GM19043 (cell line): ENCODE measurements around the gene PTPRA.
"Not testable (repeated sequence)": the region's sequence is repeated elsewhere in the genome, so short reads cannot be mapped to it uniquely, and the experiment has no call there.

ENCODE experiments used
- ATAC-seq: cut with Tn5 transposase; IDR thresholded peaks from one replicate; pipeline ENCODE4 v1.9.1; 2021; ENCODE audit warnings: low read depth; ENCODE audit not compliant: unreplicated experiment

PTPRA gene

GRCh38 chr20:3031524-3032147 lies 158.4 kb downstream of the PTPRA start:
- no peak for ATAC-seq

- ATAC-seq, result no peak
Measured at GRCh38 chr20:3032624-3033023, 159.3 kb downstream of the PTPRA start.

- ATAC-seq, result no peak
Measured at GRCh38 chr20:3037654-3038053, 164.4 kb downstream of the PTPRA start.

- ATAC-seq, result no peak
Measured at GRCh38 chr20:3038454-3038853, 165.2 kb downstream of the PTPRA start.

GRCh38 chr20:3039426-3039825 lies 166.1 kb downstream of the PTPRA start:
- ATAC-seq, result no peak

DNA sequence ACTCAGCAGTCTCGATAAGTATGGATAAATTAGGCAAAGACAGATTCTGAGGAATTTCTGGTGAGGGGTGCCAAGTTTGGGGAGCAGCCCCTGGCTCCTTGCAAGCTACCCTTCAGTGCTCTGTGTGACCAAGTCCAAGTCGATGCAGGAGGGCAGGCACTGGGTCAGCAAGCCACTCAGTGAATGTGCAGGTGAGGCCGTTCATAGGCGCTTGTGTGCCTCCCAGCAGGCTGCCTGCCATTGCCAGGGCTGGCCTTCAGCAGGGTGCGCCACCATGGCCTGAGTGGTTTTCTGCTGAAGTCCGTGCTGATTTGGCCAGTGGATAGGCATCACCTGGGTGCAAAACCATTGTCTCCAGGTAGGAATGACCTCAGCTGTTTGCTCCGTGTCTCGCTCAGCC lies 166.8 kb downstream of the PTPRA start:
- ATAC-seq, result no peak

DNA sequence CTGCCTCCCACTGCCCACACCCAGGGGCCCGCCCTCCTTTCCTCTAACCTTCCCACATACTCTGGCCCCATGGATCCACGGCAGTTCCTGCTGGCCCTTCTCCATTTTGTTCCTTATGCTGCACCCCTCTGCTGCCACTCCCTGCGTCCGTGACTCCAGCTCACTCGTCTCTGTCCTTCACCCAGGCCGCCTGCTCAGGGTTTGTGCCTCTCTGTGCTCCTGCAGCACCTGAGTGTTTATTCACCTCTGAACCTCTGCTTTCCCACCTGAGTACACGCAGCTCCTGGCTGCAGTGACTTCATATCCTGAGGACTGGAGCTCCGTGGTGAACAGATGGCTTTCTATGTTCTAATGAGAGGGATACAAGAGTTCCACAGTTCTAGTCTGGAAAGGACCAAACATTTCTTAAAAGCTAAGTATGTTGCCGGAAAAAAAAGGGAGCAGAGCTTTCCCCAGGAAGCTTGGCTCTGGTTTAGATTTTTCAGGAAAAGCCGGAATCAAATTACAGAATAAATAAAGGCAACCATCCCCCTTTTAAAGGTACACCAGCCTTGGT lies 168.7 kb downstream of the PTPRA start:
- no peak for ATAC-seq

DNA sequence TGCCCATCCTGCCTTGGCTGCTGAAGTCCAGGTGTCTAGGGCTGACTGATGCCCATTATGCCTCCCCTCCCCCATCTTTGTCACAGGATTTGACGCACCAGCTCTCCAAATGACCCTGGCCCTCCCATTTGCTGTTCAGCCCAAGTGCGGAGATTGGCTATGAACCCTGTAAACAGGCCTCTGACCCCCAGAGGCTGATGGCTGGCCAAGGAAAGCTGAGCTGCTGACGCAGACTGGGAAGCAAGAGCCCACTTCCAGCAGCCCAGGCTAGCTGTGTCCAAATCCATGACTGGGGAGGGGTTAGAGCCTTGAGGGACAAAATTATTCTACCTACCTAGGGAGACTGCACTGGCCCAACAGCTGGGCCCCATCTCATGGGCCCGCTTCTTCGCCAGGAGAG lies 169.3 kb downstream of the PTPRA start:
- ATAC-seq, result no peak

- no peak for ATAC-seq
Measured at GRCh38 chr20:3043322-3043721, 170.0 kb downstream of the PTPRA start, which contains the start of gene GNRH2. TSS of gene GNRH2 (plus strand) at chr20:3043622. CDS start at chr20:3044415, 793 bp downstream.

DNA sequence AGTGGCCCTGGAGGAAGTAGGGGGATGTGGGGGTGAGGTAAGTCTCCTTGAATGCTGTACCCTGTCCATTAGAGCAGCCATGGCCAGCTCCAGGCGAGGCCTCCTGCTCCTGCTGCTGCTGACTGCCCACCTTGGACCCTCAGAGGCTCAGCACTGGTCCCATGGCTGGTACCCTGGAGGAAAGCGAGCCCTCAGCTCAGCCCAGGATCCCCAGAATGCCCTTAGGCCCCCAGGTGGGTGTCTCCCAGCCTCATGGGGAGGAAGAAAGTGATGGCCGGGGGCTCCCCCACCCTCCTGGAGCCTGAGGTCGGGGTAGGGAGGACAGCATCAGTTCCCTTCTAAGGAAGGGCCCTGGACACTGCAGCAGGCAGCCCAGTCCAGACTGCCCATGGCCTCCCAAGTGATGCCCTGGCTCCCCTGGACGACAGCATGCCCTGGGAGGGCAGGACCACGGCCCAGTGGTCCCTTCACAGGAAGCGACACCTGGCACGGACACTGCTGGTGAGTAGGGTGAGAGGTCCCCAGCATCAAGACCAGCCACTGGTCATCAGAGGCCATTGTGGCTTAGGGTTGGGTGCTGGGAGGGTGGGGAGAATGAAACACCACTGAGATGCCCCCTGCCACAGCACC lies 171.2 kb downstream of the PTPRA start:
- no peak for ATAC-seq

- peak; percentile 45 for ATAC-seq
Measured at GRCh38 chr20:3045042-3045815, 171.9 kb downstream of the PTPRA start.

DNA sequence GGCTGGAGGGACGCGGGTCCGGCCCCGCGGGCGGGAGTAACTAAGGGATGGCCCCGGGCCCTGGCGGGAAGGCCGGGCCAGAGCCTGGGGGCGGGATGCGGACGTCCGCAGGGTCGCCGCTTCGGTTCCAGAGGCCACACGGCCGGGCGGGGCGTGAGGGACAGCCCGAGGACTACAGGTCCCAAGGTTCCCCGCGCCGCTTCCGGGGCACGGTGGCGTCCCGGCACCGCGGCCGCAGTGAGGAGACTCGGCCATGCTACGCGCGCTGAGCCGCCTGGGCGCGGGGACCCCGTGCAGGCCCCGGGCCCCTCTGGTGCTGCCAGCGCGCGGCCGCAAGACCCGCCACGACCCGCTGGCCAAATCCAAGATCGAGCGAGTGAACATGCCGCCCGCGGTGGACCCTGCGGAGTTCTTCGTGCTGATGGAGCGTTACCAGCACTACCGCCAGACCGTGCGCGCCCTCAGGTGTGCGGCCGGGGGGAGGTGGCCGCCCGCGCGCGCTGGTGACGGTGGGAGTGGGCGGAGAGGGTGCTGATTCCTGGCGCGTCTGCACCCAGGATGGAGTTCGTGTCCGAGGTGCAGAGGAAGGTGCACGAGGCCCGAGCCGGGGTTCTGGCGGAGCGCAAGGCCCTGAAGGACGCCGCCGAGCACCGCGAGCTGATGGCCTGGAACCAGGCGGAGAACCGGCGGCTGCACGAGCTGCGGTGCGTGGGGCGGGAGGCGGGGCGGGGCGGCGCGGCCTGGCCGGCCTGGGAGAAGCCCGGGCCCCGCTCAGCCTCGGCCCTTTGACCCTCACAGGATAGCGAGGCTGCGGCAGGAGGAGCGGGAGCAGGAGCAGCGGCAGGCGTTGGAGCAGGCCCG lies 172.8 kb downstream of the PTPRA start, which contains the start of gene MRPS26:
TSS of gene MRPS26 (plus strand) at position 237 of the 861 bp plus-strand sequence. CDS start at position 254, 17 bp downstream.
- peak; percentile 89 for ATAC-seq

- no peak for ATAC-seq
Measured at GRCh38 chr20:3046677-3047462, 173.6 kb downstream of the PTPRA start.

DNA sequence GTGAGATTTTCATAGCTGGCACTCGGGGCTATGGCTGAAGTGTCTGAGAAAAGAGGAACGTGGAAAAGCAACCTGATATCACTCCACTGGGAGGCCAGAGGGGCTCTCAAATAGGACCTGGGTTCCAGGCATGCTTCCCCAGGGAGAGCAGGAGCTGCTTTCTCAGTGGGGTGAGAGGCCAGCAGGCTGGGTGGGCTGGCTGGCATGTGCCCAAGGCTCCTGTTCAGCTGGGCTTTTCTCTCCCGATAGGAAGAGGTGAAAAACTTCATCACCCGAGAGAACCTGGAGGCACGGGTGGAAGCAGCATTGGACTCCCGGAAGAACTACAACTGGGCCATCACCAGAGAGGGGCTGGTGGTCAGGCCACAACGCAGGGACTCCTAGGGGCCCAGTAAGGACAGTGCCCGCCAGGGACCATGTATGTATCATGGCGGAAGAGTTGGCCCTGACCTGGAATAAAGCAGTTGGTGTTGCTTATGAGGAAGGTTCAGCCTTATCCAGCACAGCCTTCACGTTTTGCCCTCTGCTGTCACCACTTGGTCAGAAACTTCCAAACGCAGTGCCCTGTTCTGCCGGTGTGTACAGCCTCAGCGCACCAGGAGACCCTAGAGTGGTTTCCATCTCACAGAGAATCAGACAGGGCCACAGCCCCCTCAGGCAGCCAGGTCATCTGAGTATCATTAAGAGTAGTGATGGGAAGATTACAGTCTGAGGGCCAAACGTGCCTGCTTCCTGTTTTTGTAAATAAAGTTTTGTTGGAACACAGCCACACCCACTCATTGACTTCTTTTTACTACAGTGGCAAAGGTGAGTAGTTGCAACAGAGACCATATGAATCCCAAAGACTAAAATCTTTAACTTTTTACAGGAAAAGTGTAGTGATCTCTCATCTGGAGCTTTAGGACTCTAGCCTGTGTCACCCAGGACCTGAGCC lies 174.5 kb downstream of the PTPRA start:
- ATAC-seq, result no peak

DNA sequence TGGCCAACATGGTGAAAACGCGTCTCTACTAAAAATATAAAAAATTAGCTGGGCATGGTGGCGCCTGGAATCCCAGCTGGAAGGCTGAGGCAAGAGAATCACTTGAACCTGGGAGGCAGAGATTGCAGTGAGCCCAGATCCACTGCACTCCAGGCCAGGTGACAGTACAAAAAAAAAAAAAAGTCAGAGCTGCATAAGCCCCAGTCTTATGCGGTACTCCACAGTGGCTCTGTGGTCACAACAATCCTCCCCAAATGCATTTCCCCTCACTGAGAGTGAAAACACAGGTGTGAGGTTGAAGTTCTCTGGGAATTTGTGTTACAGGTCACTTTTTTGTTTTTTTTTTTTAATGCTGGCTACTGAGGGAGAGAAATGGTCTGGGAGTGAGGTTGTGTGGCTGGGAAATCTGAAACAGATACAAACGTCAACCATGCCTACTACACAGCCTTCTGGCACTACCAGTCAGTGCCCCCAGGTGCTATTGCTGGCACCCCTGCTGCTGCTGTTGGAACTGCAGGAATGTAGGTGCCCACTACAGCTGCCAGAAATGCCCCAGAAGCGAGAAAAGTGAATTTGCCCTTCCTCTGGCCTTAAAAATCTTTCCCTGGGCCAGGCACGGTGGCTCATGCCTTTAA lies 178.2 kb downstream of the PTPRA start:
- no peak for ATAC-seq

DNA sequence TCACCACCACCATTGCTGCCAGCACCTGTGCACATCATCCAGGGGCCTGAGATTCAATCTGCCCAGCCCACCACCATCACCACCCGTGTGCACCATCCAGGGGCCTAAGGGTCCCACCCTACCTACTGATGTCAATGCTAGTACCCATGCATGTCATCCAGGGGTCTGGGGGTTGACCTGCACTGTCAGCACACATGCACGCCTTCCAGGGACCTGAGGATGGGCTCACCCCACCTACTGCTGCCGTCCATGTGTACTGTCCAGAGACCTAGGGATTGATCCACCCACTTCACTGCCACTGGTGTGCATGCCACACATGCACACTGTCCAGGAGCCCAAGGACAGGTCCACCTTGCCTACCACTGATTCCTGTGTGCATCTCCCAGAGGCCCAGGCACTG lies 186.2 kb downstream of the PTPRA start:
- ATAC-seq, result no peak

DNA sequence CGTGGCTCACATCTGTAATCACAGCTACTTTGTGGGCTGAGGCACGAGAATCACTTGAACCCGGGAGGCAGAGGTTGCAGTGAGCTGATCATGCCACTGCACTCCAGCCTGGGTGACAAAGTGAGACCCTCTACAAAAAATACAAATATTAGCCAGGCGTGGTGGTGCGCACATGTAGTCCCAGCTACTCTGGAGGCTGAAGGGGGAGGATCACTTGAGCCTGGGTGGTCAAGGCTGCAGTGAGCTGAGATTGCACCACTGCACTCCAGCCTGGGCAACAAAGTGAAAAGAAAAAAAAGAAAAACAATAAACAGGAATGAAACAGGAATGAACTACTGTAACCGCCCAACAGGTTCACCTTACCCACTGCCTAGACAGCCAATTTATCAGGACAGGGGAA lies 190.8 kb downstream of the PTPRA start:
- not testable (repeated sequence) for ATAC-seq
